K562 (cell line): ENCODE data around the gene IQCN. TPM values are rescaled to one million over a fixed set of nuclear protein-coding genes. Genes with fewer than 3 reads are reported as not detected.

Experiments used
- DDX20 ChIP-seq: fragments of 450-650 bp; IDR thresholded peaks from 2 replicates; pipeline ENCODE4 v1.6.1; 2016; ENCODE audit warnings: missing genetic modification characterization, low read depth, mild to moderate bottlenecking, missing compliant biosample characterization, moderate library complexity
- FOXP1 ChIP-seq: sonication (generic); formaldehyde crosslinking; IDR thresholded peaks from 2 replicates; pipeline ENCODE4 v1.8.0; 2022; ENCODE audit warnings: mild to moderate bottlenecking, missing genetic modification reagents
- NFE2 ChIP-seq: IDR thresholded peaks from 2 replicates; pipeline ENCODE4 v1.6.1; 2014; ENCODE audit warnings: antibody characterized with exemption, low read depth
- ZNF384 ChIP-seq: IDR thresholded peaks from 2 replicates; pipeline ENCODE4 v1.6.1; 2012; ENCODE audit warnings: low read depth, low read length, improper control_type of control experiment
- ZNF79 ChIP-seq: fragments of 250-450 bp; sonication (Bioruptor Pico); IDR thresholded peaks from 2 replicates; pipeline ENCODE4 v1.4.0; 2020; ENCODE audit warnings: low read depth, mild to moderate bottlenecking, moderate library complexity
- polyA plus RNA-seq, 8 experiments: library from polyadenylated mRNA; depleted of rRNA in 4 of 8; stranded (reverse) in 5 of 8; unstranded in 3 of 8; fragments of >200 nt; fragmentation: Nextera tagmentation in 2 of 8; fragmentation: Illumina TruSeq in 1 of 8; extraction: Ambion mirVana in 2 of 8; extraction: Trizol in 1 of 8; gene quantifications; 2 replicates each; pipeline versions ENCODE4 v1.2.1 to v1.2.3, GENCODE V29; 2011 to 2014; ENCODE audit warnings: inconsistent platforms in 1 of 8, missing spikeins in 1 of 8
- total RNA-seq, 7 experiments: library from RNA; depleted of rRNA in 6 of 7; stranded (reverse); fragments of >200 nt in 6 of 7; fragmentation: Illumina TruSeq in 2 of 7; extraction: Trizol in 2 of 7; gene quantifications; 2 replicates each; pipeline versions ENCODE4 v1.2.1 to v1.2.3, GENCODE V29; 2011 to 2021; ENCODE audit warnings: low replicate concordance in 1 of 7
- TF ChIP-seq, protein P1 (sequence below): sonication (generic); formaldehyde crosslinking; IDR thresholded peaks from 2 replicates; pipeline ENCODE4 v1.8.0; 2022; ENCODE audit warnings: mild to moderate bottlenecking, missing genetic modification reagents, borderline replicate concordance
- TF ChIP-seq, protein P2 (sequence below), 2 experiments: IDR thresholded peaks in 1 of 2; conservative IDR thresholded peaks in 1 of 2; 2 replicates each; pipeline ENCODE4 v1.6.1; 2016; ENCODE audit warnings: low read depth in 2 of 2, mild to moderate bottlenecking in 1 of 2, missing compliant biosample characterization in 1 of 2, missing genetic modification characterization in 1 of 2, moderate library complexity in 1 of 2
- TF ChIP-seq, protein P3 (sequence below), 2 experiments: fragments of 450-650 bp; formaldehyde crosslinking in 1 of 2; IDR thresholded peaks; 2 replicates each; pipeline versions ENCODE4 v1.4.0 to v1.6.1; 2014 to 2020; ENCODE audit warnings: mild to moderate bottlenecking in 2 of 2, borderline replicate concordance in 1 of 2, low read depth in 1 of 2
- TF ChIP-seq, protein P4 (sequence below): fragments of 450-650 bp; formaldehyde crosslinking; conservative IDR thresholded peaks from 2 replicates; pipeline ENCODE4 v1.4.0; 2022; ENCODE audit warnings: mild to moderate bottlenecking, missing genetic modification characterization

IQCN gene
- total and polyA plus RNA-seq, 9 of the 15 experiments (the other 6 are each of a cell fraction or from before 2014, with no cell fraction given) = 0.01 to 0.07 (median 0.04) TPM; not detected in 3

DNA sequence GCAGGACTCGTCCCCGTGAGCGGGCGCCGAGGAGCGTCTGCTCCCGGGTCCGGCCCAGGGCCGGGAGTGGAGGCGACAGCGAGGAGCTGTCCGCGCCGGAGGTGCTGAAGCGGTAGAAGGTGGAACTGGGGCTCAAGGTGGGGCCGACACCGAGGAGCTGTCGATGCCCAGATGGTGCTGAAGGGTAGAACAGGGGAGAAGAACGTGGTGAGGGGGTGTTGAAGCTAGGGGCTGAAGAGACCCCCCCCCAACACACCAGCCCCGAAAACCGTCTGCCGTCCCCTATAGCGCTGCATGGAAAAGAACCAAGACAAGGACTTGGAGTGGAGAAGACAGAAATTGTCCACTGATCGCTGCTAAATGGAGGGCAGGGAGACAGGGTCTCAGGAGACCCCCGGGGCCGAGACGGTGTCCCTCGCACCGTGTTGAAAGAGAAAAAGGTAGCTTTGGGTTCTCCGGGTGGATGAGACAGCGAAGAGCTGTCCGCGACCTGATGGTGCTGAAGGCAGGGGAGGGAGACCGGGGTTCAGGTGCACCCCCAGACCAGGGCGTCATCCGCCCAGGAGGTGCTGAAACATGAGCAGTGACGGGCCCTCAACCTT is 40.9 kb downstream of the IQCN start (continued):
- TF ChIP-seq, protein P1, sequence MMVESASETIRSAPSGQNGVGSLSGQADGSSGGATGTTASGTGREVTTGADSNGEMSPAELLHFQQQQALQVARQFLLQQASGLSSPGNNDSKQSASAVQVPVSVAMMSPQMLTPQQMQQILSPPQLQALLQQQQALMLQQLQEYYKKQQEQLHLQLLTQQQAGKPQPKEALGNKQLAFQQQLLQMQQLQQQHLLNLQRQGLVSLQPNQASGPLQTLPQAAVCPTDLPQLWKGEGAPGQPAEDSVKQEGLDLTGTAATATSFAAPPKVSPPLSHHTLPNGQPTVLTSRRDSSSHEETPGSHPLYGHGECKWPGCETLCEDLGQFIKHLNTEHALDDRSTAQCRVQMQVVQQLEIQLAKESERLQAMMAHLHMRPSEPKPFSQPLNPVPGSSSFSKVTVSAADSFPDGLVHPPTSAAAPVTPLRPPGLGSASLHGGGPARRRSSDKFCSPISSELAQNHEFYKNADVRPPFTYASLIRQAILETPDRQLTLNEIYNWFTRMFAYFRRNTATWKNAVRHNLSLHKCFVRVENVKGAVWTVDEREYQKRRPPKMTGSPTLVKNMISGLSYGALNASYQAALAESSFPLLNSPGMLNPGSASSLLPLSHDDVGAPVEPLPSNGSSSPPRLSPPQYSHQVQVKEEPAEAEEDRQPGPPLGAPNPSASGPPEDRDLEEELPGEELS (CRISPR knock-in tag) = 0 out of 2 replicates have a peak, but pooled peaks have one; percentile 26
- TF ChIP-seq DDX20 (tag) (no peak), FOXP1 (peak; percentile 92), ZNF79 (CRISPR knock-in tag) (no peak), ZNF384 (no peak), NFE2 (0 out of 2 replicates have a peak, but pooled peaks have one; percentile 38)
- TF ChIP-seq, protein P2, sequence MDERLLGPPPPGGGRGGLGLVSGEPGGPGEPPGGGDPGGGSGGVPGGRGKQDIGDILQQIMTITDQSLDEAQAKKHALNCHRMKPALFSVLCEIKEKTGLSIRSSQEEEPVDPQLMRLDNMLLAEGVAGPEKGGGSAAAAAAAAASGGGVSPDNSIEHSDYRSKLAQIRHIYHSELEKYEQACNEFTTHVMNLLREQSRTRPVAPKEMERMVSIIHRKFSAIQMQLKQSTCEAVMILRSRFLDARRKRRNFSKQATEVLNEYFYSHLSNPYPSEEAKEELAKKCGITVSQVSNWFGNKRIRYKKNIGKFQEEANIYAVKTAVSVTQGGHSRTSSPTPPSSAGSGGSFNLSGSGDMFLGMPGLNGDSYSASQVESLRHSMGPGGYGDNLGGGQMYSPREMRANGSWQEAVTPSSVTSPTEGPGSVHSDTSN (CRISPR knock-in tag; IDR thresholded peaks at IDR 0.05; ENCODE audit: low read depth) = peak; percentile 47; the same call in 1 of the 2 replicates
- TF ChIP-seq, protein P2 (tag; conservative IDR thresholded peaks at IDR 0.05; ENCODE audit: low read depth) = 0 out of 2 replicates have a peak, but pooled peaks have one; percentile 6
- TF ChIP-seq, protein P3, sequence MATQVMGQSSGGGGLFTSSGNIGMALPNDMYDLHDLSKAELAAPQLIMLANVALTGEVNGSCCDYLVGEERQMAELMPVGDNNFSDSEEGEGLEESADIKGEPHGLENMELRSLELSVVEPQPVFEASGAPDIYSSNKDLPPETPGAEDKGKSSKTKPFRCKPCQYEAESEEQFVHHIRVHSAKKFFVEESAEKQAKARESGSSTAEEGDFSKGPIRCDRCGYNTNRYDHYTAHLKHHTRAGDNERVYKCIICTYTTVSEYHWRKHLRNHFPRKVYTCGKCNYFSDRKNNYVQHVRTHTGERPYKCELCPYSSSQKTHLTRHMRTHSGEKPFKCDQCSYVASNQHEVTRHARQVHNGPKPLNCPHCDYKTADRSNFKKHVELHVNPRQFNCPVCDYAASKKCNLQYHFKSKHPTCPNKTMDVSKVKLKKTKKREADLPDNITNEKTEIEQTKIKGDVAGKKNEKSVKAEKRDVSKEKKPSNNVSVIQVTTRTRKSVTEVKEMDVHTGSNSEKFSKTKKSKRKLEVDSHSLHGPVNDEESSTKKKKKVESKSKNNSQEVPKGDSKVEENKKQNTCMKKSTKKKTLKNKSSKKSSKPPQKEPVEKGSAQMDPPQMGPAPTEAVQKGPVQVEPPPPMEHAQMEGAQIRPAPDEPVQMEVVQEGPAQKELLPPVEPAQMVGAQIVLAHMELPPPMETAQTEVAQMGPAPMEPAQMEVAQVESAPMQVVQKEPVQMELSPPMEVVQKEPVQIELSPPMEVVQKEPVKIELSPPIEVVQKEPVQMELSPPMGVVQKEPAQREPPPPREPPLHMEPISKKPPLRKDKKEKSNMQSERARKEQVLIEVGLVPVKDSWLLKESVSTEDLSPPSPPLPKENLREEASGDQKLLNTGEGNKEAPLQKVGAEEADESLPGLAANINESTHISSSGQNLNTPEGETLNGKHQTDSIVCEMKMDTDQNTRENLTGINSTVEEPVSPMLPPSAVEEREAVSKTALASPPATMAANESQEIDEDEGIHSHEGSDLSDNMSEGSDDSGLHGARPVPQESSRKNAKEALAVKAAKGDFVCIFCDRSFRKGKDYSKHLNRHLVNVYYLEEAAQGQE (IDR thresholded peaks at IDR 0.05; ENCODE audit: borderline replicate concordance) = peak; percentile 100
- TF ChIP-seq, protein P3 (CRISPR knock-in tag; IDR thresholded peaks at IDR 0.05; ENCODE audit: low read depth) = peak; percentile 99
- TF ChIP-seq, protein P4, sequence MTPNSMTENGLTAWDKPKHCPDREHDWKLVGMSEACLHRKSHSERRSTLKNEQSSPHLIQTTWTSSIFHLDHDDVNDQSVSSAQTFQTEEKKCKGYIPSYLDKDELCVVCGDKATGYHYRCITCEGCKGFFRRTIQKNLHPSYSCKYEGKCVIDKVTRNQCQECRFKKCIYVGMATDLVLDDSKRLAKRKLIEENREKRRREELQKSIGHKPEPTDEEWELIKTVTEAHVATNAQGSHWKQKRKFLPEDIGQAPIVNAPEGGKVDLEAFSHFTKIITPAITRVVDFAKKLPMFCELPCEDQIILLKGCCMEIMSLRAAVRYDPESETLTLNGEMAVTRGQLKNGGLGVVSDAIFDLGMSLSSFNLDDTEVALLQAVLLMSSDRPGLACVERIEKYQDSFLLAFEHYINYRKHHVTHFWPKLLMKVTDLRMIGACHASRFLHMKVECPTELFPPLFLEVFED = no peak
